CD14-positive monocyte (primary cell): ENCODE measurements around the gene HIVEP3. TPM values are rescaled to one million over a fixed set of nuclear protein-coding genes. Genes with fewer than 3 reads are reported as not detected.
A peak's percentile ranks its signal among the peaks of the same experiment; 100 is the strongest.

Experiments used
- DNase-seq, 3 donors: peaks; one replicate each; pipeline ENCODE4 v3.0.0-alpha.2; 2011 to 2022
- H2AFZ ChIP-seq: 2 replicates; pipeline ENCODE4 v1.6.0; 2012; ENCODE audit warnings: mild to moderate bottlenecking, low read depth, low read length, inconsistent platforms; ENCODE audit not compliant: insufficient read depth, poor library complexity, severe bottlenecking
- H3K27ac ChIP-seq, 2 donors: 1 replicate in 1 of 2; 2 replicates in 1 of 2; pipeline ENCODE4 v1.5.1; 2012 to 2013; ENCODE audit warnings: low read length in 2 of 2, control low read depth in 1 of 2, inconsistent platforms in 1 of 2, low read depth in 1 of 2, mild to moderate bottlenecking in 1 of 2
- H3K27me3 ChIP-seq, 2 donors: one replicate each; pipeline versions ENCODE4 v1.6.0 to v1.6.1; 2011 to 2013; ENCODE audit warnings: low read length in 2 of 2; ENCODE audit not compliant: control insufficient read depth in 2 of 2, insufficient read depth in 2 of 2
- H3K36me3 ChIP-seq, 2 donors: replicated peaks in 1 of 2; 1 replicate in 1 of 2; 2 replicates in 1 of 2; pipeline versions ENCODE4 v1.5.1 to v1.6.1; 2012 to 2013; ENCODE audit warnings: low read length in 2 of 2, control low read depth in 1 of 2, inconsistent platforms in 1 of 2, mild to moderate bottlenecking in 1 of 2; ENCODE audit not compliant: insufficient read depth in 2 of 2, control insufficient read depth in 1 of 2
- H3K4me1 ChIP-seq, 2 donors: 1 replicate in 1 of 2; 2 replicates in 1 of 2; pipeline versions ENCODE4 v1.5.1 to v1.6.1; 2012 to 2013; ENCODE audit warnings: low read length in 2 of 2, control low read depth in 1 of 2, inconsistent platforms in 1 of 2, mild to moderate bottlenecking in 1 of 2, moderate library complexity in 1 of 2; ENCODE audit not compliant: insufficient read depth in 2 of 2, control insufficient read depth in 1 of 2
- H3K4me2 ChIP-seq: replicated peaks from 2 replicates; pipeline ENCODE3; 2012; ENCODE audit warnings: low read length, moderate library complexity, mild to moderate bottlenecking; ENCODE audit not compliant: poor library complexity, severe bottlenecking; ENCODE audit errors: extremely low read depth
- H3K4me3 ChIP-seq, 3 experiments: fragments of 200-600 bp in 1 of 3; sonication (generic) in 1 of 3; replicated peaks in 1 of 3; 1 replicate in 2 of 3; 2 replicates in 1 of 3; pipeline ENCODE4 v1.5.1; 2011 to 2013; ENCODE audit warnings: low read length in 3 of 3, mild to moderate bottlenecking in 3 of 3, control low read depth in 2 of 3, low read depth in 2 of 3, inconsistent platforms in 1 of 3, moderate library complexity in 1 of 3
- H3K79me2 ChIP-seq: 2 replicates; pipeline ENCODE4 v1.6.0; 2012; ENCODE audit warnings: mild to moderate bottlenecking, control low read depth, inconsistent platforms, low read length, moderate library complexity; ENCODE audit not compliant: insufficient read depth
- H3K9ac ChIP-seq: 2 replicates; pipeline ENCODE4 v1.6.0; 2017; ENCODE audit warnings: low read length, mild to moderate bottlenecking; ENCODE audit not compliant: insufficient read depth, poor library complexity, severe bottlenecking
- H3K9me3 ChIP-seq, 2 donors: replicated peaks in 1 of 2; 1 replicate in 1 of 2; 2 replicates in 1 of 2; pipeline versions ENCODE4 v1.5.1 to v1.6.1; 2012 to 2013; ENCODE audit warnings: low read length in 2 of 2, control low read depth in 1 of 2; ENCODE audit not compliant: control insufficient read depth in 1 of 2, insufficient read depth in 1 of 2
- H4K20me1 ChIP-seq: 2 replicates; pipeline ENCODE4 v1.6.0; 2012; ENCODE audit warnings: mild to moderate bottlenecking, low read length, control low read depth, moderate library complexity; ENCODE audit not compliant: insufficient read depth
- H3K27ac Mint-ChIP-seq, 7 donors: one replicate each; pipeline ENCODE4 v1.8.0; 2020; ENCODE audit warnings: mild to moderate bottlenecking in 7 of 7, mixed read lengths in 7 of 7, moderate library complexity in 6 of 7, inconsistent platforms in 2 of 7
- H3K27me3 Mint-ChIP-seq, 3 donors: one replicate each; pipeline ENCODE4 v1.8.0; 2021 to 2022; ENCODE audit warnings: low read depth in 3 of 3, mild to moderate bottlenecking in 3 of 3, mixed read lengths in 3 of 3, moderate library complexity in 3 of 3, inconsistent platforms in 1 of 3
- H3K36me3 Mint-ChIP-seq, 2 donors: one replicate each; pipeline ENCODE4 v1.8.0; 2020; ENCODE audit warnings: mixed read lengths in 2 of 2, inconsistent platforms in 1 of 2, mild to moderate bottlenecking in 1 of 2
- H3K4me1 Mint-ChIP-seq: one replicate; pipeline ENCODE4 v1.8.0; 2020; ENCODE audit warnings: mild to moderate bottlenecking, mixed read lengths
- H3K4me3 Mint-ChIP-seq, 2 donors: one replicate each; pipeline ENCODE4 v1.8.0; 2020; ENCODE audit warnings: mild to moderate bottlenecking in 2 of 2, mixed read lengths in 2 of 2, moderate library complexity in 1 of 2
- H3K9me3 Mint-ChIP-seq, 7 donors: one replicate each; pipeline ENCODE4 v1.8.0; 2020 to 2022; ENCODE audit warnings: mixed read lengths in 7 of 7, mild to moderate bottlenecking in 6 of 7, moderate library complexity in 6 of 7, inconsistent platforms in 2 of 7
- CTCF ChIP-seq: fragments of 200-600 bp; IDR thresholded peaks from one replicate; pipeline ENCODE4 v1.8.0; 2022; ENCODE audit warnings: antibody characterized with exemption, mild to moderate bottlenecking
- WGBS: methylation state at CpG from one replicate; pipeline ENCODE4 v1.1.5; 2013; ENCODE audit warnings: missing lambda C conversion rate; ENCODE audit not compliant: insufficient coverage; 5-methylcytosine and 5-hydroxymethylcytosine counted together
- intact Hi-C, 2 donors: fragments of 100-400 bp; cut with micrococcal nuclease; formaldehyde crosslinking; loops; one replicate each; pipeline versions ENCODE4 v1.15.0 to v1.15.1; 2023
- polyA plus RNA-seq, 3 donors: library from polyadenylated mRNA; depleted of rRNA in 1 of 3; unstranded in 2 of 3; stranded (reverse) in 1 of 3; fragments of 300-500 nt in 2 of 3; fragments of >200 nt in 1 of 3; fragmentation: Illumina TruSeq in 2 of 3; gene quantifications; 1 replicate in 2 of 3; 2 replicates in 1 of 3; pipeline ENCODE4 v1.2.3, GENCODE V29; 2012 to 2021

Gene HIVEP3
- polyA plus RNA-seq, 3 donors: 1.2 to 3.7 (median 1.8) TPM

- Mint-ChIP-seq H3K36me3 (no peaks in the 10 kb centered on the region), H3K27me3 (peaks cover 0 to 8% (median 4%) of the 10 kb centered on the region in 3 donors), H3K4me3 (no peak overlapping the region), H3K9me3 (no peaks in the 10 kb centered on the region), H3K4me1 (peaks cover 10% of the 10 kb centered on the region), H3K27ac (peak overlapping the region in 1 of 7 donors; percentile 41)
- H3K4me3 ChIP-seq: no peak overlapping the region
- TF ChIP-seq CTCF: no peak
- H3K4me2 ChIP-seq: no peak overlapping the region
- H3K9me3 ChIP-seq: no peaks in the 10 kb centered on the region
- peaks cover 0 to 8% of the 10 kb centered on the region in 2 donors for H3K4me1 ChIP-seq
- no peaks in the 10 kb centered on the region for H3K36me3 ChIP-seq
- H2AFZ ChIP-seq: no peak overlapping the region
- DNase-seq: no peak
- H4K20me1 ChIP-seq: no peaks in the 10 kb centered on the region
- no peaks in the 10 kb centered on the region for H3K27me3 ChIP-seq
- intact Hi-C loops: no loop called here
- H3K79me2 ChIP-seq: no peaks in the 10 kb centered on the region
- H3K27ac ChIP-seq: no peak overlapping the region
- H3K9ac ChIP-seq: no peak overlapping the region
- no CpG with 5 or more reads among the region's 1 CpG for WGBS
These were observed 40.2 kb downstream of the HIVEP3 start for GRCh38 chr1:41878495-41878894.

GRCh38 chr1:41876576-41877445 lies 41.9 kb downstream of the HIVEP3 start:
- no peak overlapping the region for H3K27ac ChIP-seq
- intact Hi-C loops: no loop called here
- H2AFZ ChIP-seq: no peak overlapping the region
- H3K4me3 Mint-ChIP-seq: no peak overlapping the region
- TF ChIP-seq CTCF: no peak
- H3K9me3 ChIP-seq: no peaks in the 10 kb centered on the region
- no peaks in the 10 kb centered on the region for H3K36me3 Mint-ChIP-seq
- WGBS: no CpG with 5 or more reads among the region's 3 CpGs
- no peak overlapping the region for H3K9ac ChIP-seq
- peaks cover 0 to 5% (median 2%) of the 10 kb centered on the region in 7 donors for H3K9me3 Mint-ChIP-seq
- H4K20me1 ChIP-seq: no peaks in the 10 kb centered on the region
- H3K79me2 ChIP-seq: no peaks in the 10 kb centered on the region
- no peak for DNase-seq
- no peak overlapping the region for H3K4me3 ChIP-seq
- no peaks in the 10 kb centered on the region for H3K27me3 ChIP-seq
- no peak overlapping the region for H3K4me2 ChIP-seq
- H3K27ac Mint-ChIP-seq: peak overlapping the region in 1 of 7 donors; percentile 44
- peaks cover 12% of the 10 kb centered on the region for H3K4me1 Mint-ChIP-seq
- H3K4me1 ChIP-seq: peaks cover 0 to 8% of the 10 kb centered on the region in 2 donors
- H3K27me3 Mint-ChIP-seq: peaks cover 0 to 8% (median 1%) of the 10 kb centered on the region in 3 donors
- no peaks in the 10 kb centered on the region for H3K36me3 ChIP-seq
